Uterus (tissue), 2 donors: ENCODE measurements around the gene LOC128125822.

Source experiments
- POLR2A ChIP-seq, 2 donors: fragments of 450-650 bp; IDR thresholded peaks; one replicate each; pipeline ENCODE4 v1.6.1; 2016; ENCODE audit warnings: antibody characterized with exemption in 2 of 2, mild to moderate bottlenecking in 1 of 2, moderate library complexity in 1 of 2
- TF ChIP-seq, protein P1 (sequence below), 4 experiments: fragments of 200-600 bp in 2 of 4; fragments of 450-650 bp in 2 of 4; sonication (generic) in 2 of 4; IDR thresholded peaks; one replicate each; pipeline ENCODE4 v1.5.1; 2016 to 2019; ENCODE audit warnings: antibody characterized with exemption in 4 of 4, mild to moderate bottlenecking in 2 of 4, moderate library complexity in 1 of 4

DNA sequence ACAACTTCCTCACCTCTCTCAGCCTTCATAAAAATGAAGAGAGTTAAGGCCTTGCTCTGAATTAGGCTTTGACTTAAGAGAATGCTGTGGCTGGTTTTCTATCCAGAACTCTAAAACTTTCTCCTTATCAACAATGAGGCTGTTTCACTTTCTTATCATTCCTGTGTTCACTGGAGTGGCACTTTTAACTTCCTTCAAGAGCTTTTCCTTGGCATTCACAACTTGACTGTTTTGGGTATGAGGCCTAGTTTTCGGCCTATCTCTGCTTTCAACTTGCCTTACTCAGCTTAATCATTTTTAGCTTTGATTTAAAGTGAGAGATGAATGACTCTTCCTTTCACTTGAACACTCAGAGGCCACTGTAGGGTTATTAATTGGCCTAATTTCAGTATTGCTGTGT is 4.3 kb upstream of the LOC128125822 start:
- TF ChIP-seq POLR2A (IDR thresholded peaks at IDR 0.05), result no peak
- TF ChIP-seq, protein P1, sequence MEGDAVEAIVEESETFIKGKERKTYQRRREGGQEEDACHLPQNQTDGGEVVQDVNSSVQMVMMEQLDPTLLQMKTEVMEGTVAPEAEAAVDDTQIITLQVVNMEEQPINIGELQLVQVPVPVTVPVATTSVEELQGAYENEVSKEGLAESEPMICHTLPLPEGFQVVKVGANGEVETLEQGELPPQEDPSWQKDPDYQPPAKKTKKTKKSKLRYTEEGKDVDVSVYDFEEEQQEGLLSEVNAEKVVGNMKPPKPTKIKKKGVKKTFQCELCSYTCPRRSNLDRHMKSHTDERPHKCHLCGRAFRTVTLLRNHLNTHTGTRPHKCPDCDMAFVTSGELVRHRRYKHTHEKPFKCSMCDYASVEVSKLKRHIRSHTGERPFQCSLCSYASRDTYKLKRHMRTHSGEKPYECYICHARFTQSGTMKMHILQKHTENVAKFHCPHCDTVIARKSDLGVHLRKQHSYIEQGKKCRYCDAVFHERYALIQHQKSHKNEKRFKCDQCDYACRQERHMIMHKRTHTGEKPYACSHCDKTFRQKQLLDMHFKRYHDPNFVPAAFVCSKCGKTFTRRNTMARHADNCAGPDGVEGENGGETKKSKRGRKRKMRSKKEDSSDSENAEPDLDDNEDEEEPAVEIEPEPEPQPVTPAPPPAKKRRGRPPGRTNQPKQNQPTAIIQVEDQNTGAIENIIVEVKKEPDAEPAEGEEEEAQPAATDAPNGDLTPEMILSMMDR (IDR thresholded peaks at IDR 0.05), result no peak
